Left lobe of liver (tissue), 2 donors: ENCODE data around the gene TMCO5A. TPM values are rescaled to one million over a fixed set of nuclear protein-coding genes. Genes with fewer than 3 reads are reported as not detected.
"Not testable (repeated sequence)": the region's sequence is repeated elsewhere in the genome, so short reads cannot be mapped to it uniquely, and the experiment has no call there.

ENCODE experiments used
- ATAC-seq: fragments of 200-7000 bp; cut with Tn5 transposase; one replicate; pipeline ENCODE4 v1.9.1; 2020; ENCODE audit warnings: mild to moderate bottlenecking, moderate library complexity
- DNase-seq: peaks from one replicate; pipeline ENCODE4 v3.0.0-alpha.2; 2020; ENCODE audit warnings: low spot score
- total RNA-seq: library from RNA; stranded (reverse); gene quantifications from one replicate; pipeline ENCODE4 v1.2.1, GENCODE V29; 2021
- donor health status: DM: no; HTN: no; CAD: no; lungs with moderate emphysema.
- donor health status: DM: no; HTN: yes; CAD: no.

Gene TMCO5A
- not detected for total RNA-seq

- ATAC-seq = no peak
- no peak for DNase-seq
Observed at GRCh38 chr15:37934340-37934739, at the start of gene TMCO5A. TMCO5A (plus strand) TSS chr15:37934640; CDS start chr15:37936324, 1,684 bp downstream.

DNA sequence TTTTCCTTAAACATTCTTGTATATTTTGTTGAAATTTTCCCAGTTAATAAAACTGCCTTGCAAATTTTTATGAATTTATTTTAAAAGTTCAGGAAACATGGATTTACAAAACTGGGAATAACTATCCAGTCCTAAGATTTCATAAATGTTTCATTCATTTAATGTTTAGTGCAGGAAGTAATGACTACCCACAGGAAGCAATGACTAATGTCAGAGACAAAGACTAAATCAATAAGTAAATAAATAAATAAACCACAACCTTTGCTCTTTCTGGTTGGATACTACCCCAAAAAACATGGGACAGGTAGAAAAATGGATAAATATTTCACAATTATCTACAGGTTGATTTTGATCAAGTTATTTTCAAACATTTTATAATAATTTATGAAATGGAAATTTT is 48.8 kb upstream of the TMCO5A start:
- DNase-seq = no peak
- ATAC-seq = no peak

DNA sequence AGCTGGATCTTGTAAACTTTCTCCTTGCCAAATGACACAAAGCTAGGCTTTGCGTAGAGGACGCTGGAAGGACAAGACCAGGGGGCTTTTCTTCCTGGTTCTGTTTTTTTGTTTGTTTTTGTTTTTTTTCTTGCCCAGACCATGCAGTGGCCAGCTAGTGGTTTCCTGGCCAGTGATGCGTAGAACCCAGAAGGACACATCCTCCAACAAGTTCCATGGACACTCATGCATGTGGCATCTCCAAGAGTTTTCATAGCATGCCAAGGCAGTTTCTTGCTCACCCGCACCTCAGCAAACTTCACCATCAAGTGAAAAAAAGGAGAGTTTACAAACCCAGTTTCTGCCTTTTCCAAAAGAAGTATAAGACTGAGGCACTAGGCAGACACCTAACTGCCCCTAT is 46.1 kb upstream of the TMCO5A start:
- ATAC-seq (no peak), DNase-seq (no peak)

DNA sequence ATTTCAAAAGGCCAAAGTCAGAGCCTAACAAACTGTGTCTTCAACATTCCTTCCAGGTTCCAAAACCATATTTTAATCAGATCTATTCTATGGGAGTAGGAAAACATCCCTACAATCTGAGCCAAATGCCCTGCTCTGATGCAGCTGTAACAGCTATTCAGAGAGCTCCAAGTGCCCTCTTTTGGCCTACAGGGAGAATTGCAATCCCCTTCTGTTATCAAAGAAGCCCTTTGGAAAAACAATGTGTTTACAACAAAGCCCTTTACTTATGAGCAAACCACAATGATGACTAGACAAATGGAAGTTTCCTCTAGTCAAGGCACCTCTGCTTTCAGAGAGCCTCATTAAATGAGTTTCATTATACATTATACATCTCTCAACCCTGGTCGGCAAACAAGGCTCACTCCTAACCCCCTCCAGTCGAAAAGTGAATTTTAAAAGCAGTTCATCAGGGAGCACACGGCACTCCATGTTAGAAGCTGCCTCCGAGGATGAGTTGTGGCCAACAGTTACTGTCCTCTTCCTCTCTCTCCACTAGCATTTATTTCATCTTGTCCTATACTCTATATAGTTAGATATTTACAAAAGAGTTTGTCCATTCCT is 42.6 kb upstream of the TMCO5A start:
- ATAC-seq = peak; percentile 85
- no peak for DNase-seq

DNA sequence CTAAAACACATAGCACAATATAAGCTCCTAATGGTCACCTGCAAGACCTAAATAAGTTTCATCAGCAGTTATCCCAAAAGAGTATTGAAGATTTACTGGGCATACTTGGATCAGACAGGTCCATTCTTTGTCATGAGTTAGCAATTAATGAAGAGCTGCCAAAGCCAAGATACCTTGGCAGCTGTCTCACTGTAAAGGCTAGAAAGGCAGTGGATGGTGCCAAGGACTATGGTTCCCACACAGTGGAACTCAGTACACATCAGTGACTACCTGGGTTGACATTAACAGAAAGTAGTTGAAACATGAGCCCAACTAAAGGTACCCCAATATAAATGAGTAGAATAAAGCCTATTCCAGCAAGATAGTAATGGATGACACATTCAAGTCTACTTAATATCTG is 41.1 kb upstream of the TMCO5A start:
- DNase-seq (peak; percentile 74), ATAC-seq (peak; percentile 97)

DNA sequence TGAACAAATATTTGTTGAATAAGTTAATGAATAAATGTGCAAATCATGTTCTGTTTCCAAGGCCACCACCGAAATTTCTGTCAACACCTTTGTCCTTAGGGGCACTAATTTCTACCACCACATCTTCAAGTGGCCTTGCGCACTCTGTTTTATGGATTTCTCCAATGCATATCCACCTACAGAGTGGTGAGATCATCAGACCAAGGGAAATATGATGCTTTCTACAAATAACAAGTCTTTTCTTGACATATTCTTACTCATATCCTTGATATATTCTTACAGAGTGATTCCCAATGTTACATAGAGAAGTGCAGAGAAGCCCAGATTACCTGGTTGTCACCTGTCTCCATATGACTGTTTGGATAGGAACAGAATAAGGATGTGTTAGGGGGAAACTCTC is 36.1 kb upstream of the TMCO5A start:
- DNase-seq = no peak
- ATAC-seq = no peak

DNA sequence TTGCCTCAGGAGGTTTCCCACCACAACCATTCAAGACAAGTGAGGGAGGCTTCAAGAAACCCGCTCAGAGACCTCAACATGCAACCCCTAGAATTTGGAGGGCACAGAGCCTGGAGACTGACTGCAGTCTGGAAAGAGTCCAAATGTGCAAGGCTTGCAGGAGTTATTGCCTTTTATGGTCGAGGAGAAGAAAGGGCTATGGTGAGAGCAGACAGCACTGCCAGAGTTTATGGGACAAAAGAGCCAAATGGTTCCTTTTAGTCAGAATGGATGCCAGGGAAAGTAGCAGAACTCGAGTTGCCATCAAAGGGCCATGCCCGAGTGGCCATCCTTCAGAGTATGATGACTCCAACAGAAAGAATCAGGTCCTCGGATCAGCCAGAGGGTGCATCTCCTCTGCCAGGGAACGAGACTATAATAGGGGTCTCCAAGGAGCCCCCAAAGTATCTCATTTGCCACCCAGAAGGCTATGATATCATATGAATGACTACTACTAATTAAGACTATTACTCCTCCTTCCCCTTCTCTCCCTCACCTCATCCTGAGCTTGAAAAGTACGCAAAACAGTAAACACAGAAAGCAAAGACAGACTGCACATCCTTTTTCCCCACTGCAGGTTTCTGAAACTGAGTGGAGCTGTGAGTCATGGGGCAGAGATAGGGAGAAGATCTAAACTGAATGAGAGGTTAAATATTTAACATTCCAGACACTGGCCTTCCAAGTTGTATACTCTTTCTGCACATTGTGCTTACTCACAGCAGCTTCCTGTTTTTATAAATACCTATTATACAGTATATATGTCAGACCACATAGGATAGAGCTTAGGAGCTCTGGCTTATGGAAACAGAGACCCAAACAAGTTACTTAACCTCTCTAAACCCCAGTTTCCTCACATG is 33.9 kb upstream of the TMCO5A start:
- DNase-seq (no peak), ATAC-seq (peak; percentile 25)

GRCh38 chr15:37902126-37902525 is 32.3 kb upstream of the TMCO5A start:
- ATAC-seq = peak; percentile 68
- DNase-seq = no peak

GRCh38 chr15:37903919-37904625 is 30.4 kb upstream of the TMCO5A start:
- DNase-seq (no peak), ATAC-seq (peak; percentile 58)

- DNase-seq (no peak), ATAC-seq (no peak)
Observed at GRCh38 chr15:37907136-37907535, 27.3 kb upstream of the TMCO5A start.

- ATAC-seq (no peak), DNase-seq (no peak)
Observed at GRCh38 chr15:37921527-37922385, 12.7 kb upstream of the TMCO5A start.

GRCh38 chr15:37926136-37926535 is 8.3 kb upstream of the TMCO5A start:
- no peak for ATAC-seq

GRCh38 chr15:37929238-37929637 is 5.2 kb upstream of the TMCO5A start:
- DNase-seq = no peak
- no peak for ATAC-seq

More at GRCh38 chr15:37926136-37926535, 8.3 kb upstream of the TMCO5A start:
- no peak for DNase-seq

GRCh38 chr15:37931321-37931720 is 3.1 kb upstream of the TMCO5A start:
- DNase-seq (no peak), ATAC-seq (no peak)

- DNase-seq (no peak), ATAC-seq (no peak)
Observed at GRCh38 chr15:37931868-37932267, 2.6 kb upstream of the TMCO5A start.

- DNase-seq = no peak
- ATAC-seq = no peak
Observed at GRCh38 chr15:37932549-37932948, 1.9 kb upstream of the TMCO5A start.

DNA sequence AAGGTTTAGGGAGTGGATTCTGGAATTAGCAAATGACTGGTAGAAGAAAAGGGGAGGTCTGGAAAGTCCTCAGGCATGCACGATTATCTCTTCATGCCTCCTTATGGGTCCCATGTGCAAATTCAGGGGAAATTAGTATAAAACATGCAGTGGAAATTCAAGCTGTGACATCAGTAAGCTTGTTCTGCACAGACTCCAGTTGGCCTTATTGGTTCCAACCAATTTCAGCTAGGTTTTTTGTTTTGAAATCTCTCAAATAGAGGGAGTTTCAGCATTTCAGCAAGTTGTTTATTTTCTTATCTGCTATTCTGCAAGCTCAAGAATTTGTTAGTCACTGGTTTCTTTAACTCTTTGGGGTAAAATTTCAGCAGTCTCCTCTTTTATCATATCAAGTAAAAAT is 774 bp upstream of the TMCO5A start:
- DNase-seq = no peak
- no peak for ATAC-seq

DNA sequence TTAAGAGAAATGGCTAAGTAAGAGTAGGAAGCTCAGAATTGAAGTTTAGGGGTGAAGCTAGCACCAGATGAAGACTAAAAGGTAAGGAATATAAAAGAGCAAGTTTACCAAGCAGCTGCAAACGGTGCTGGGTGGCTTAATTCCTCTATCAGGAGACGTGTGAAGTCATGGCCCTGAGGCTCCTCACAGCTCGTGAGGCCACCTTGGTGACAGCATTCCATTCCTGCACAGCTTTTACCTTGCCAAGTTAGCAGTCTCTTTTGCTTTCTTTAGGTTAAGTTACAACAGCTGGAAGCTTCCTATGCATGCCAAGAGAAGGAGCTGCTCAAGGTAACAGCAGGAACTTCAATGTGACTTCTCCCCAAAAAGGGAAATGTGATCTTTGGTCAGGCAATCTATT is 6.4 kb downstream of the TMCO5A start:
- no peak for DNase-seq
- ATAC-seq = no peak

- ATAC-seq = no peak
- DNase-seq = no peak
Observed at GRCh38 chr15:37941779-37942178, 7.3 kb downstream of the TMCO5A start.

GRCh38 chr15:37951999-37952398 is 17.6 kb downstream of the TMCO5A start:
- no peak for ATAC-seq
- no peak for DNase-seq

- ATAC-seq, DNase-seq: not testable (repeated sequence)
Observed at GRCh38 chr15:37960742-37961141, 26.3 kb downstream of the TMCO5A start.
